Retinal pigment epithelial cell (primary cell): ENCODE data around the gene CACNA2D4.

Source experiments
- DNase-seq: peaks from one replicate; pipeline ENCODE4 v3.0.0-alpha.2; 2010; ENCODE audit warnings: low read depth
- H3K4me3 ChIP-seq: 2 replicates; pipeline ENCODE4 v1.5.1; 2011; ENCODE audit warnings: mild to moderate bottlenecking, low read length, control low read depth, moderate library complexity
- CTCF ChIP-seq: conservative IDR thresholded peaks from 2 replicates; pipeline ENCODE4 v1.5.1; 2011; ENCODE audit warnings: low read depth, low read length, control low read depth, inconsistent platforms

Gene CACNA2D4

GRCh38 chr12:1825382-1826102 is 92.9 kb downstream of the CACNA2D4 start:
- H3K4me3 ChIP-seq = no peak overlapping the region
- DNase-seq = no peak
- no peak for TF ChIP-seq CTCF

- no peak for TF ChIP-seq CTCF
- H3K4me3 ChIP-seq = no peak overlapping the region
- no peak for DNase-seq
These were observed 95.2 kb downstream of the CACNA2D4 start for GRCh38 chr12:1823237-1823636.

- no peak for TF ChIP-seq CTCF
- DNase-seq = no peak
These were observed 95.8 kb downstream of the CACNA2D4 start for GRCh38 chr12:1822699-1823098.

GRCh38 chr12:1821805-1822204 is 96.6 kb downstream of the CACNA2D4 start:
- DNase-seq = no peak
- TF ChIP-seq CTCF = no peak
- no peak overlapping the region for H3K4me3 ChIP-seq

More at GRCh38 chr12:1822699-1823098, 95.8 kb downstream of the CACNA2D4 start:
- H3K4me3 ChIP-seq = no peak overlapping the region

- TF ChIP-seq CTCF = no peak
- no peak overlapping the region for H3K4me3 ChIP-seq
- DNase-seq = no peak
These were observed 97.6 kb downstream of the CACNA2D4 start for GRCh38 chr12:1820896-1821291.

- no peak within 1 kb of the TSS for H3K4me3 ChIP-seq
- no peak for DNase-seq
- no peak for TF ChIP-seq CTCF
These were observed 98.1 kb downstream of the CACNA2D4 start, which contains the start of gene LRTM2 for GRCh38 chr12:1820191-1820895. LRTM2 (plus strand) TSS chr12:1820565; CDS start chr12:1828149, 7,584 bp downstream.

GRCh38 chr12:1819571-1819970 is 98.9 kb downstream of the CACNA2D4 start:
- DNase-seq = no peak
- no peak for TF ChIP-seq CTCF
- no peak overlapping the region for H3K4me3 ChIP-seq
